ENCODE data around the gene WBP4. TPM values are rescaled to one million over a fixed set of nuclear protein-coding genes. Genes with fewer than 3 reads are reported as not detected.

Gene WBP4
- total and polyA plus RNA-seq, 2 of the 13 experiments (the other 11 are each of a cell fraction or from before 2014, with no cell fraction given): 6.7 to 11.7 TPM

DNA sequence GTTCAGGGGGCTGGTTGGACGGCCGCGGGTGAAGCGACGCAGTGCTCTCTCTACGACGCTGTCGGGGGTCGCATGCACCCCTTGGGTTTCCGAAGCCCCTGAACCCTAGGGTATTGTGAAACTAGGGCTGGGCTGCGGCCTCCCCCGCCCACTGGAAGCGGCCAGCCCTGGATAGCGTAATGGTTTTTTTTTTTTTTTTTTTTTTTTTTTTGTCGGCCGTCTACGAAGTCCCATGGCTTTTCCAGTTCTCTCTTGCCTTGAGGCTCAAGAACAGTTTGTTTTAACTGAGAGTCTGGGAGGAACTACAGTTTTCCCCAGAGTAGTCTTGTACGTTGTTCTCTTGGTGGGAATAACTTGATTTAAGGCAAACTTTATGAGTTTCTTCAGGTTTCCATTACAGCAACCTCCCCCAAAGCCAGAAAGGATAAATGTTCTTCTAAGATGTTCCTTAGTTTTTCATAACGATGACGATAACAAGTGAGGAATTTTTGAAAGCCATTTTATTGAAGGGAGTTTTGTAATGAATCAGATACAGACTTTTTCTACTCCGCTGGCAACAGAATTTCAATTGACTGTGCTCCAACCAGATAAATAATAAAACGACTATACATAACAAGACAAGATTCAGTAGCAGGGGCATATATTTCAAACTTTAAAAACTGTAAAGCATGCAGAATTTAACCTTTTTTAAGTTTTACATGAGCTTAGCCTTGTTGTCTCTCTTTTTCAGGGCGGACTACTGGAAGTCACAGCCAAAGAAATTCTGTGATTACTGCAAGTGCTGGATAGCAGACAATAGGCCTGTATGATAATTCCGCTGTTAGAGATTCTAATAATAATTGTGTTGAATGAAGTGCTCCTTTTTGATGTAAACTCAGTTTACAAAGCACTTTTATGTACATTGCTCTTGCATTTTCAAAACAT lies 867 bp downstream of the WBP4 start (continued):
- TF ChIP-seq FOXO4 (CRISPR knock-in tag; conservative IDR thresholded peaks at IDR 0.05) (no peak), SRY (CRISPR knock-in tag; IDR thresholded peaks at IDR 0.05) (no peak), ZNF30 (CRISPR knock-in tag; IDR thresholded peaks at IDR 0.05) (no peak), ZNF777 (CRISPR knock-in tag; IDR thresholded peaks at IDR 0.05) (peak; percentile 83), ZNF224 (CRISPR knock-in tag; IDR thresholded peaks at IDR 0.05) (no peak), CCAR2 (optimal IDR thresholded peaks at IDR 0.05; ENCODE audit: low read depth, low read length) (no peak), TBX2 (CRISPR knock-in tag; IDR thresholded peaks at IDR 0.05; ENCODE audit: borderline replicate concordance) (no peak), TMF1 (CRISPR knock-in tag; IDR thresholded peaks at IDR 0.05; ENCODE audit: low read depth) (no peak), NCOR1 (IDR thresholded peaks at IDR 0.05; ENCODE audit: borderline replicate concordance, low read length) (peak; percentile 31; the same call in 1 of the 2 replicates), ZNF776 (CRISPR knock-in tag; IDR thresholded peaks at IDR 0.05) (no peak), ZNF362 (CRISPR knock-in tag; IDR thresholded peaks at IDR 0.05; ENCODE audit: borderline replicate concordance) (peak; percentile 95), MNT (IDR thresholded peaks at IDR 0.05) (no peak)
- TF ChIP-seq, protein P1, sequence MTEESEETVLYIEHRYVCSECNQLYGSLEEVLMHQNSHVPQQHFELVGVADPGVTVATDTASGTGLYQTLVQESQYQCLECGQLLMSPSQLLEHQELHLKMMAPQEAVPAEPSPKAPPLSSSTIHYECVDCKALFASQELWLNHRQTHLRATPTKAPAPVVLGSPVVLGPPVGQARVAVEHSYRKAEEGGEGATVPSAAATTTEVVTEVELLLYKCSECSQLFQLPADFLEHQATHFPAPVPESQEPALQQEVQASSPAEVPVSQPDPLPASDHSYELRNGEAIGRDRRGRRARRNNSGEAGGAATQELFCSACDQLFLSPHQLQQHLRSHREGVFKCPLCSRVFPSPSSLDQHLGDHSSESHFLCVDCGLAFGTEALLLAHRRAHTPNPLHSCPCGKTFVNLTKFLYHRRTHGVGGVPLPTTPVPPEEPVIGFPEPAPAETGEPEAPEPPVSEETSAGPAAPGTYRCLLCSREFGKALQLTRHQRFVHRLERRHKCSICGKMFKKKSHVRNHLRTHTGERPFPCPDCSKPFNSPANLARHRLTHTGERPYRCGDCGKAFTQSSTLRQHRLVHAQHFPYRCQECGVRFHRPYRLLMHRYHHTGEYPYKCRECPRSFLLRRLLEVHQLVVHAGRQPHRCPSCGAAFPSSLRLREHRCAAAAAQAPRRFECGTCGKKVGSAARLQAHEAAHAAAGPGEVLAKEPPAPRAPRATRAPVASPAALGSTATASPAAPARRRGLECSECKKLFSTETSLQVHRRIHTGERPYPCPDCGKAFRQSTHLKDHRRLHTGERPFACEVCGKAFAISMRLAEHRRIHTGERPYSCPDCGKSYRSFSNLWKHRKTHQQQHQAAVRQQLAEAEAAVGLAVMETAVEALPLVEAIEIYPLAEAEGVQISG (CRISPR knock-in tag; IDR thresholded peaks at IDR 0.05): no peak
- TF ChIP-seq, protein P2, sequence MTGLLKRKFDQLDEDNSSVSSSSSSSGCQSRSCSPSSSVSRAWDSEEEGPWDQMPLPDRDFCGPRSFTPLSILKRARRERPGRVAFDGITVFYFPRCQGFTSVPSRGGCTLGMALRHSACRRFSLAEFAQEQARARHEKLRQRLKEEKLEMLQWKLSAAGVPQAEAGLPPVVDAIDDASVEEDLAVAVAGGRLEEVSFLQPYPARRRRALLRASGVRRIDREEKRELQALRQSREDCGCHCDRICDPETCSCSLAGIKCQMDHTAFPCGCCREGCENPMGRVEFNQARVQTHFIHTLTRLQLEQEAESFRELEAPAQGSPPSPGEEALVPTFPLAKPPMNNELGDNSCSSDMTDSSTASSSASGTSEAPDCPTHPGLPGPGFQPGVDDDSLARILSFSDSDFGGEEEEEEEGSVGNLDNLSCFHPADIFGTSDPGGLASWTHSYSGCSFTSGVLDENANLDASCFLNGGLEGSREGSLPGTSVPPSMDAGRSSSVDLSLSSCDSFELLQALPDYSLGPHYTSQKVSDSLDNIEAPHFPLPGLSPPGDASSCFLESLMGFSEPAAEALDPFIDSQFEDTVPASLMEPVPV (CRISPR knock-in tag; IDR thresholded peaks at IDR 0.05): no peak

Data from HepG2 (cell line).